Measurements from ENCODE around the gene ZNF687. TPM values are rescaled to one million over a fixed set of nuclear protein-coding genes. Genes with fewer than 3 reads are reported as not detected.
A peak's percentile ranks its signal among the peaks of the same experiment; 100 is the strongest.

Gene ZNF687
- polyA plus RNA-seq, 2 of the 4 experiments (the other 2 are of a cell fraction): 14.0 to 17.5 TPM

GRCh38 chr1:151290709-151291303 lies 8.7 kb downstream of the ZNF687 start:
- no peak for DNase-seq (ENCODE audit: low read depth in 1 of 2, low spot score in 1 of 2)
- TF ChIP-seq ESRRA (IDR thresholded peaks at IDR 0.05; ENCODE audit: borderline replicate concordance, low read length) (no peak), POLR2AphosphoS2 (conservative IDR thresholded peaks at IDR 0.05; ENCODE audit: low read length) (peak; percentile 80; the same call in 1 of the 2 replicates)

GRCh38 chr1:151292207-151293030 lies 10.3 kb downstream of the ZNF687 start:
- ChIA-PET POLR2A (interaction anchor here (0.5 to 2.3 kb wide), 2 partner anchors 11 to 28 kb away, joined by 3 to 7 read pairs; partner anchors contain the start of gene ZNF687), CTCF (interaction anchor here (0.5 to 42.1 kb wide), 6 partner anchors 9 to 143 kb away, joined by 4 to 831 read pairs (median 8); partner anchors contain the start of gene ZNF687)
- Histone ChIP-seq H3K4me1 (no peaks in the 10 kb centered on the region), H3K9me3 (no peaks in the 10 kb centered on the region), H3K27ac (no peak overlapping the region), H3K4me2 (no peak overlapping the region), H3K4me3 (no peak overlapping the region)
- no peak for FAIRE-seq
- peak in 1 of 2 experiments; percentile 29; a peak in 3 of 6 replicates for ATAC-seq
- TF ChIP-seq CHD4 (IDR thresholded peaks at IDR 0.05; ENCODE audit: borderline replicate concordance) (no peak), HMGXB4 (CRISPR knock-in tag; IDR thresholded peaks at IDR 0.05; ENCODE audit: borderline replicate concordance) (no peak), JUNB (IDR thresholded peaks at IDR 0.05) (no peak), RCOR1 (IDR thresholded peaks at IDR 0.05; ENCODE audit: low read depth, low read length) (no peak), ZC3H11A (IDR thresholded peaks at IDR 0.05) (no peak), PBX3 (IDR thresholded peaks at IDR 0.05) (peak; percentile 39; the same call in 1 of the 2 replicates), POLR2AphosphoS2 (conservative IDR thresholded peaks at IDR 0.05; ENCODE audit: low read length) (peak; percentile 7; the same call in 1 of the 2 replicates), TP53 (CRISPR knock-in tag; IDR thresholded peaks at IDR 0.05) (0 out of 2 replicates have a peak, but pooled peaks have one; percentile 40), NPAS2 (CRISPR knock-in tag; IDR thresholded peaks at IDR 0.05; ENCODE audit: borderline replicate concordance) (no peak), ZSCAN20 (CRISPR knock-in tag; IDR thresholded peaks at IDR 0.05) (no peak), FOSB (CRISPR knock-in tag; IDR thresholded peaks at IDR 0.05) (no peak), RFX5 (IDR thresholded peaks at IDR 0.05) (no peak), HOXB13 (CRISPR knock-in tag; IDR thresholded peaks at IDR 0.05; ENCODE audit: low read depth) (no peak)
- WGBS (ENCODE audit: missing lambda C conversion rate): 92% methylated on average over 13 of the region's 13 CpGs
- no peak for DNase-seq (ENCODE audit: low read depth in 1 of 2, low spot score in 1 of 2)

More at GRCh38 chr1:151290709-151291303, 8.7 kb downstream of the ZNF687 start:
- ChIA-PET POLR2A (no interaction called here), CTCF (interaction anchor here (0.7 to 2.4 kb wide), 2 partner anchors 10 to 50 kb away, joined by 3 to 9 read pairs; no protein-coding TSS in a partner anchor)
- H3K4me3 ChIP-seq: no peak overlapping the region
- H3K4me2 ChIP-seq: no peak overlapping the region
- H3K9me3 ChIP-seq: no peaks in the 10 kb centered on the region
- no peaks in the 10 kb centered on the region for H3K4me1 ChIP-seq
- no peak for FAIRE-seq
- 90% methylated on average over 14 of the region's 19 CpGs for WGBS (ENCODE audit: missing lambda C conversion rate)
- no peak for ATAC-seq
- H3K27ac ChIP-seq: no peak overlapping the region

GRCh38 chr1:151293093-151293492 lies 11.0 kb downstream of the ZNF687 start:
- peak in 1 of 2 experiments; percentile 3; a peak in 3 of 6 replicates for ATAC-seq
- Histone ChIP-seq H3K4me2 (no peak overlapping the region), H3K27ac (no peak overlapping the region), H3K9me3 (no peaks in the 10 kb centered on the region), H3K4me1 (no peaks in the 10 kb centered on the region), H3K4me3 (no peak overlapping the region)
- TF ChIP-seq POLR2AphosphoS2 (conservative IDR thresholded peaks at IDR 0.05; ENCODE audit: low read length) (0 out of 2 replicates have a peak, but pooled peaks have one; percentile 46), ATOH8 (CRISPR knock-in tag; IDR thresholded peaks at IDR 0.05; ENCODE audit: low read depth) (no peak)
- 78% methylated on average over 4 of the region's 6 CpGs for WGBS (ENCODE audit: missing lambda C conversion rate)
- ChIA-PET CTCF (interaction anchor here (1.7 to 42.1 kb wide), 5 partner anchors 8 to 48 kb away, joined by 4 to 831 read pairs (median 13); partner anchors contain the start of gene ZNF687), POLR2A (interaction anchor here (0.5 to 2.3 kb wide), 2 partner anchors 12 to 28 kb away, joined by 3 to 7 read pairs; partner anchors contain the start of gene ZNF687)
- no peak for DNase-seq (ENCODE audit: low read depth in 1 of 2, low spot score in 1 of 2)
- FAIRE-seq: no peak
